Transverse colon (tissue), 4 donors: Measurements from ENCODE around the gene TENT5C. TPM values are rescaled to one million over a fixed set of nuclear protein-coding genes. Genes with fewer than 3 reads are reported as not detected.
A peak's percentile ranks its signal among the peaks of the same experiment; 100 is the strongest.

ENCODE experiments used
- DNase-seq: peaks from one replicate; pipeline ENCODE4 v3.0.0-alpha.2; 2019
- H3K27ac ChIP-seq, 4 donors: fragments of 200-600 bp; sonication (generic); 2 replicates each; pipeline ENCODE4 v1.5.1; 2016 to 2018; ENCODE audit warnings: inconsistent platforms in 4 of 4
- H3K27me3 ChIP-seq: fragments of 200-600 bp; sonication (generic); 2 replicates; pipeline ENCODE4 v1.5.1; 2017; ENCODE audit warnings: inconsistent platforms
- H3K36me3 ChIP-seq, 4 donors: fragments of 200-600 bp; sonication (generic); 2 replicates each; pipeline ENCODE4 v1.5.1; 2017 to 2019; ENCODE audit warnings: inconsistent platforms in 4 of 4
- H3K4me1 ChIP-seq, 4 donors: fragments of 200-600 bp; sonication (generic); 2 replicates each; pipeline ENCODE4 v1.5.1; 2017 to 2020; ENCODE audit warnings: inconsistent platforms in 4 of 4
- H3K4me3 ChIP-seq, 4 donors: fragments of 200-600 bp; sonication (generic); 1 replicate in 1 of 4; 2 replicates in 3 of 4; pipeline versions ENCODE4 v1.5.1 to v1.6.1; 2017 to 2019; ENCODE audit warnings: inconsistent platforms in 4 of 4
- H3K9me3 ChIP-seq, 2 donors: fragments of 200-600 bp; sonication (generic); 2 replicates each; pipeline ENCODE4 v1.5.1; 2017 to 2019; ENCODE audit warnings: inconsistent platforms in 2 of 2
- CTCF ChIP-seq, 5 experiments: fragments of 200-600 bp in 3 of 5; fragments of 450-650 bp in 2 of 5; sonication (generic) in 3 of 5; IDR thresholded peaks; 1 replicate in 2 of 5; 2 replicates in 3 of 5; pipeline ENCODE4 v1.5.1; 2016 to 2017; ENCODE audit warnings: antibody characterized with exemption in 5 of 5, inconsistent platforms in 3 of 5, mild to moderate bottlenecking in 2 of 5, moderate library complexity in 1 of 5
- EP300 ChIP-seq: sonication (generic); formaldehyde crosslinking; IDR thresholded peaks from one replicate; pipeline ENCODE4 v1.6.1; 2017; ENCODE audit warnings: antibody characterized with exemption, low read depth
- POLR2A ChIP-seq: fragments of 450-650 bp; IDR thresholded peaks from one replicate; pipeline ENCODE4 v1.6.1; 2016; ENCODE audit warnings: antibody characterized with exemption, mild to moderate bottlenecking, moderate library complexity
- POLR2AphosphoS5 ChIP-seq, 3 donors: sonication (generic); formaldehyde crosslinking; IDR thresholded peaks; one replicate each; pipeline ENCODE4 v1.6.1; 2016; ENCODE audit warnings: antibody characterized with exemption in 3 of 3
- WGBS, 2 donors: methylation state at CpG; one replicate each; pipeline ENCODE4 v1.1.5; 2018; ENCODE audit warnings: low coverage in 1 of 2; 5-methylcytosine and 5-hydroxymethylcytosine counted together
- in situ Hi-C, 4 donors: fragments of 200-750 bp; cut with MboI; loops; one replicate each; pipeline versions ENCODE4 v1.15.0 to v1.15.1; 2017; ENCODE audit warnings: low sequenced_read_pairs in 3 of 4, low pct_ligation_motif_present in 1 of 4, low pct_unique_long_range_greater_than_20kb in 1 of 4
- intact Hi-C: fragments of 100-400 bp; cut with DNase I; formaldehyde crosslinking; loops from one replicate; pipeline ENCODE4 v1.15.1; 2023; ENCODE audit warnings: low total_unique reads
- total RNA-seq, 4 donors: library from RNA; depleted of rRNA; stranded (reverse); fragments of >200 nt; gene quantifications; one replicate each; pipeline ENCODE4 v1.1.0, GENCODE V29; 2016

Gene TENT5C
- total RNA-seq, 4 donors from 2014 or later: 3.4 to 30.8 (median 18.1) TPM

- WGBS, 2 donors: 42 to 47% methylated on average over 2 to 8 of the region's 8 CpGs
- Histone ChIP-seq H3K9me3 (no peaks in the 10 kb centered on the region), H3K27ac (peak overlapping the region; percentile 59 to 78 (median 66)), H3K27me3 (no peaks in the 10 kb centered on the region), H3K4me3 (no peak overlapping the region), H3K4me1 (peaks cover 0 to 34% (median 17%) of the 10 kb centered on the region in 4 donors), H3K36me3 (no peaks in the 10 kb centered on the region)
- TF ChIP-seq POLR2A (no peak), EP300 (no peak), CTCF (IDR thresholded peaks at IDR 0.05) (no peak), POLR2AphosphoS5 (IDR thresholded peaks at IDR 0.05) (peak in 2 of 3 donors; percentile 48 to 62)
- in situ Hi-C loops (no loop called here), intact Hi-C loops (no loop called here)
- DNase-seq: peak; percentile 81
Observed at GRCh38 chr1:117570988-117571409, 34.8 kb upstream of the TENT5C start.

- intact Hi-C loops (no loop called here), in situ Hi-C loops (no loop called here)
- DNase-seq: peak; percentile 33
- TF ChIP-seq POLR2A: no peak
- TF ChIP-seq POLR2AphosphoS5 (IDR thresholded peaks at IDR 0.05): no peak
- TF ChIP-seq CTCF (IDR thresholded peaks at IDR 0.05): no peak
- no peak for TF ChIP-seq EP300
- Histone ChIP-seq H3K27me3 (no peaks in the 10 kb centered on the region), H3K27ac (peak overlapping the region; percentile 59 to 78 (median 66)), H3K4me3 (no peak overlapping the region), H3K36me3 (no peaks in the 10 kb centered on the region), H3K4me1 (peaks cover 0 to 34% (median 17%) of the 10 kb centered on the region in 4 donors), H3K9me3 (no peaks in the 10 kb centered on the region)
- 50 to 54% methylated on average over 3 to 5 of the region's 5 CpGs for WGBS, 2 donors
Observed at GRCh38 chr1:117571496-117571895, 34.4 kb upstream of the TENT5C start.

GRCh38 chr1:117572546-117572945 lies 33.3 kb upstream of the TENT5C start:
- Histone ChIP-seq H3K4me1 (peaks cover 0 to 34% (median 17%) of the 10 kb centered on the region in 4 donors), H3K27ac (peak overlapping the region in 2 of 4 donors; percentile 8 to 71), H3K27me3 (no peaks in the 10 kb centered on the region), H3K4me3 (no peak overlapping the region), H3K9me3 (no peaks in the 10 kb centered on the region), H3K36me3 (no peaks in the 10 kb centered on the region)
- in situ Hi-C loops (no loop called here), intact Hi-C loops (no loop called here)
- 53% methylated on average over 4 of the region's 4 CpGs; no CpG with 5 or more reads in 1 of the 2 donors for WGBS, 2 donors
- DNase-seq: peak; percentile 69
- TF ChIP-seq CTCF (IDR thresholded peaks at IDR 0.05) (no peak), POLR2AphosphoS5 (IDR thresholded peaks at IDR 0.05) (no peak), EP300 (no peak), POLR2A (no peak)

GRCh38 chr1:117573386-117574023 lies 32.3 kb upstream of the TENT5C start:
- TF ChIP-seq POLR2AphosphoS5 (IDR thresholded peaks at IDR 0.05) (no peak), CTCF (IDR thresholded peaks at IDR 0.05) (no peak), POLR2A (no peak), EP300 (no peak)
- H3K4me3 ChIP-seq: no peak overlapping the region
- peaks cover 0 to 34% (median 17%) of the 10 kb centered on the region in 4 donors for H3K4me1 ChIP-seq
- H3K9me3 ChIP-seq: no peaks in the 10 kb centered on the region
- peak; percentile 8 for DNase-seq
- intact Hi-C loops: no loop called here
- H3K27ac ChIP-seq: no peak overlapping the region
- WGBS, 2 donors: 77% methylated on average over 10 of the region's 10 CpGs; no CpG with 5 or more reads in 1 of the 2 donors
- no peaks in the 10 kb centered on the region for H3K36me3 ChIP-seq
- in situ Hi-C loops: no loop called here
- H3K27me3 ChIP-seq: no peaks in the 10 kb centered on the region
